Activated CD4-positive, alpha-beta T cell treated with anti-CD3 and anti-CD28 coated beads, Interleukin-2, Interleukin-6, amounts not matched to agents 100 ng/mL and 50 ng/mL, durations not matched to agents 16 hours and 8 hours (primary cell): ENCODE results near the gene DCBLD2.

Experiments used
- DNase-seq: peaks from one replicate; pipeline ENCODE4 v3.0.0-alpha.2; 2020

Gene DCBLD2

DNA sequence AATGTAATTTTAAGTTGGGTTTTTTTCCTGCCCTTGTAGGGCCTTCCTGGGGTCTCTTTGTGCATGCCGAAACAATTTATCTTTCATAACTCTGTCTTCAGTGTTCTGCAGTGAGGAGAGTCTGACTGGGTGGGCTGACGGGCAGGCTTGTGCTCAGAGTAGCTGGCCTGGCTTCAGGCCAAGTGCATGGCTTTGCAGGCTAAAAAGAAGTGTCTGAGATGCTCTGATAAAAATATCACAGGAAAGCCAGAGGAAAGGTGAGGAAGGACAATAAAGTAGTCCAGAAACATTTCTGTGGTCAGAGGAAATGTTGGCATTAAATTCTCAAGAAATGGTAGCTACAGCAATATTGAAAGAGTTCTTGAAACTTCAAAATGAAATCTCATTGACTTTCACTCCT lies 112.8 kb downstream of the DCBLD2 start:
- no peak for DNase-seq

DNA sequence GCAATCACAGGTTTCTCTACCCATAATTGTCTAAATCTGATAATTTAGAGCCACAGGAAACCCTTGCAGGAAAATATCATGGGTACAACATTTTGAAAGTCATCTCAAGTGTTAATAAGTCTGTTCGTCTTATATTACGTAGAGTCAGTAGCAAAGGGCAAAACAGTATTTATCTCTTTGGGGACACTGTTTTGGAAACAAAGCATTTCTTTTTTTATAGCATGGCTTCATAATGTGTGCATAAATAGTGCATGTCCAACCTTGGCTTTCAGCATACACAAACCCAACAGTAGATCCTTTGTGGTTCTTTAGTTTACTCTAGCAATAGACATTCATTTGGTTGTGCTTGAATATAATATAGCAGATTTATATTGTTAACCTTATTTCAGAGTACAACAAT lies 114.3 kb downstream of the DCBLD2 start:
- no peak for DNase-seq

DNA sequence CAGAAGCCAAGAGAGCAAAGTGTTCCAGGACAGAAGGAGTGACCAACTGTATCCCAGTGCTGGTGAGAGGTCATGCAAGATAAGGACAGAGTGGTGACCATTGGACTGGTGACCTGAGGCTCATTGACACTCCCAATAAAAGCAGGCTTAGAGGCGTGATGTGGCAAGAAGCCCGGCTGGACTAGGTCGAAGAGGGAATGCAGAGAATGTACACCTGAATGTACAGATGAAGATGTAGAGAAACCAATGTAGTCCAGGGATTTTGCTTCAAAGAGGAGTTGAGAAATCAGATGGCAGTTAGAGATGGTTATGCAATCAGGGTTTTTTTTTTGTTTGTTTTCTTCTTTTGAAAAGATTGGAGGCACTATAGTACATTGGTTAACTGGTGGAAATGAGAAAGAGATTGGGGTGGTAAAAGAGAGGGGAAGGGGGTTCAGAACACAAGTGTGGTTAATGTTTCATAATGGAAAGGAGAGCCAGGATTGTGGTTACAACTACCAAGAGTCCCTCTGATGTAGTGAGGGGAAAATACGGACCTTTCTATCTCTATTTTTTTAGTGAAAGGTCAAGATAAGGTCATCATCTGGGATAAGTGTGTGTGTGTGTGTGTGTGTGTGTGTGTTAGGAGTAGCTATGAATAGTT lies 115.0 kb downstream of the DCBLD2 start:
- no peak for DNase-seq

DNA sequence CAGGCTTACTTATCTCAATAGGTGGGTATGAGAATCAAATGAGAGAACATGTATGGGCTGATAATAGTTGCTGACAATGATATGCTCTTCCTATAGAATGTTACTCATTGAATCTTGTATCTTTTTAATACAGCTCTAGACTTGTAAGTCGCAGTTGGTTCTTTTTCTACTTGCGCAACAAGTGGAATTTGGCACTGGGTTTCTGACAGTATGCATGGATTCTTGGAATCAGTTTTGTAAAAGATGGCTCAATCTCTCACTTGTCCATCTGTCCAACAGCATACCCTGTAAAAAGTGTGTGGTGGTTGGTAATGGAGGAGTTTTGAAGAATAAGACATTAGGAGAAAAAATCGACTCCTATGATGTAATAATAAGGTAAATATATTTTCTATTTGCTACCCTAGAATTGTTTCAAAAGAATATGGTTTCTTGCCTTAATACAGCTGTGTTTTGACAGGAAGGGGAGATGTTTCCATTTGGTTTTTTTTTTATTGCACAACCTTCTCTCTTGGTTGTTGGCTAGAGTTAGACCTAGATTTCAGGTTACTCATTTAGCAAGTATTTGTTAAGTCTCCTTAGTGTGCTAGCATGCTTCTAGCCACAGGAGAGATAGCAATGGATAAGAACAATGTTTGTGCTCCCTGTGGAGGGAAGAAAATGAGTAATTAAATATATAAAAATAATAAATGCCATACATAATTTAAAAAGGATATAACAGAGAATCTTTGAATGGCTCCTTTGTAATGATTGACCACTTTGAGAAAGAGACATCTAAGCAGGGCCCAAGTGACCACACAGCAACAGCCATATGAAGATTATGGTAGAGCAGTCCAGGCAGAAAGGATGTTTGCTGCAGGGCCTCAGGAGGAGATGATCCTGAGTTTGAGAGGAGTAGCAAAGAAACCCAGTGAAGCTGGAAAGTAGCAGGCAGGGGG lies 116.6 kb downstream of the DCBLD2 start:
- peak; percentile 4 for DNase-seq

DNA sequence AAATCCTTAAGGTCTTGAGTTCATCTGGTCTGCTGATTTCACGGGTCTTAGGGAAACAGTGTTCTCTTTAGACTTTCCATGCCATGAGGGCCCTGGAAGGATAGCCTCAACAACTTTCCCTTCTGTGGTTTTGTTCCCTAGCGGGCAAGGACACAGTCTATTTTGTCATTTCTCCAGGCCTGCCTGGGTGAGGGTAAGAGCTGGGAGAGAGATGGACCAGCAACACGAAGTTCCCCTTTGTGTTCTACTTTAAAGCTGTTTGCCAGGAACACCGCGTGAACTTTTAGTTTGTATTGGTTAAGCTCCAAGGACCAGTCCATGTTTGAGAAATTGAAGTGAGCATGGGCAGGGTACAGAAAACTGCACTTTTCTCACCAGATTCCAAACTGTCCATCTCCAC lies 117.5 kb downstream of the DCBLD2 start:
- no peak for DNase-seq

DNA sequence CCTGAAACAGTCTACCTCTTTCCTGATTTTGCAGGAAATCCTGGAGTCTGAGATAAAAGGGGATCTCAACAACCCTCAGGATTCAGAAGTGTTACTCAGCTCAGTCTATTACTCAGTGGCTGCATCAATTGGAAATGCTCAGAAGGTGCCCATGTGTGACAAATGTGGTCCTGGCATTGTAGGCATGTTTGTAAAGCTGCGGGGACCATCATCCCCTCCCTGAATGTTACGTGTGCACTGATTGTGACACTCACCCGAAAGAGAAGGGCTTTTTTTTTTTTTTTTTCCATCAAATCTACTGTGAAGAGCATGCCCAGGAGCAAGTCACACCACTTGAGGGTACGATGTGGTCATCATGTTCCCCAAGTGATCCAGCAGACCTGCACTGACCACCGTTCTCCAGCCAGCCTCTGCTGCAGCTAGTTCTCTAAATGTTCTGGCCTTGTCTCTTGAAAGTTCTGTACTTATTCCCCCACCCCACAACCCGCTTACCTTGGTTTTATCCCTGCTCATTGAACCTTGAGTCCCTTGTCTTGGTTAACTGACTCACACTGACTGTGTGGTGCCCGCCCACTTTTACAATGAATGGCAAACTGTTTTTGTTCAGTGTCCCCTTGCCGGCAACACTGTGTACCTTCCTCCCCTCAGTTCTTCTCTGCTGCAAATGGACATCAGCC lies 118.5 kb downstream of the DCBLD2 start:
- DNase-seq: no peak

DNA sequence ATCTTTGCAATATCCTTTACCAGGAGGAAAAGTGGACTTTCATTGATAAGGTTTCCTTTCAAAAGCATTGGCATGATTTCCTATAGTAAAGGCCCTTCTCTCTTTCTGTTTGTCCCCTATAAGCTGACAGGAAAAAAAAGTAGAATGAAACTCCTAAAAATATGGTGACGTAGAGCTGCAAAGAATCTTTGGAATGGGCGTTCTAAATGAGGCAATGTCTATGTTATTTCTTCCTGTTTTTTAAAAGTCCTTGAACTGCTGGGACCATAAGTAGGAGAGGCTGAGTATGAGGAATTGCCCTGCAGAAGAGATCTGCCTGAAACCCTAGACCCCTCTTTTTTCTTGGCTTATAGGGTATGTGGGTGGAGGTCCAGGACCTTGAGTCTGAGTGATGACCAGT lies 121.2 kb downstream of the DCBLD2 start:
- DNase-seq: no peak

DNA sequence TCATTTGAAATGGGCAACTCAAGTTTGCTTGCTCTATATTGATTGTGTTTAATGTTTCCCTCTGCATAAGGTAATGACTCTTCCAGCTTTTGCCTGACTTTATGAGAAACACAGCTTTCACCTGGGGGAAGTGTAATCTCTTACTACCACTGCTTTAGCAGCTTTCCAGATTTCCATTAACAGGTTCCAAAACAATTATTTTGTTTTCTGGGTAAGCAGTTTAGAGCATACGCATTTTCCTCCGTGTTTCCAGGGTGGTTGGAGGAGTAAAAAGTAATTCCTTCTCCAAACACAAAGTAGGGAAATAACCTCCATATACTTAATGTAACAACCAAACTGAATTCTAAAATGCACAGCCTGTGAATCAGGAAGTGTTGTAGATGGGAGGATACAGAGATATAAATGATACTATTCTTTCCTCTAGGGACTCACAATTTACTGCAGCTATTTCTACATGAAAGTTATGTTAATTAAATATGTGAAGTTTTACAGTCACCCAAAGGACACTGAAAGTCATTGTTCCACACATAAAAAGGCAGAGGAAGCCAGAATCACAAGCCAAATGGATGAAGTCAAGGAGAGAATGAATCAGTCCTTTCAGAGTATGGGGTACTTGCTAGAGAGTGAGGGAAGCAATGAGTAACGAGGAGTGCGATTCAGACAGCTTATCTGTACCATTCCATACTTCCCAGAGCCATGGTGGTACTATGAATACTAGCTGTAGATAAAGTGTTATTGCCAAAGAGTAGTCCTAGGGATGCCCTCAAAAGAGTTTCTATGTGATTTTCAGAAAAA lies 121.8 kb downstream of the DCBLD2 start:
- DNase-seq: no peak

DNA sequence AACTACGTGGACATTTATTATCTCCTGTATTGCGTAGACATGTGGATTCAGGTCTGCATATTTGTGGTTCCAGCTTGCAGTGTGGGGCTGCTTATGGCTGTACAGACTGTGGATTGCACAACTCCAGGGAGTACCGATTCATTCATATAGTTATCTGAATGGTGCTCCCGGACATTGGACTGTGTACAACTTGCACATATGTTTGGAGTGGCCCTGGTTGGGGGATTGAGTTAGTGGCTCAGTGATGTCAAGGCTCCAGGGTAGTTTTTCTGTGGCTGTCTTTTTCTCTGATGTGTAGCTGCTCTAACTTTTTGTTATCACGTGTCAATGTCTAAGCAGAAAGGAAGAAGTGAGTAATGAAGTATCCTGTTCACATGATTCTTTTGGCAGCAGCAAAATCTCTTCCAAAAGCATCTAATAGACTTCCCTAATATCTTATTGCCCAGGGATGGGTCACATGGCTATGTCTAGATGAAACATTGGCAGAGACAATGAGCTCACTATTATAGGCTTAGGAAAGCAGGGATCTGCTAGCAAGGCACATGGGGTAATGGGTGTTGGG lies 122.6 kb downstream of the DCBLD2 start:
- no peak for DNase-seq

DNA sequence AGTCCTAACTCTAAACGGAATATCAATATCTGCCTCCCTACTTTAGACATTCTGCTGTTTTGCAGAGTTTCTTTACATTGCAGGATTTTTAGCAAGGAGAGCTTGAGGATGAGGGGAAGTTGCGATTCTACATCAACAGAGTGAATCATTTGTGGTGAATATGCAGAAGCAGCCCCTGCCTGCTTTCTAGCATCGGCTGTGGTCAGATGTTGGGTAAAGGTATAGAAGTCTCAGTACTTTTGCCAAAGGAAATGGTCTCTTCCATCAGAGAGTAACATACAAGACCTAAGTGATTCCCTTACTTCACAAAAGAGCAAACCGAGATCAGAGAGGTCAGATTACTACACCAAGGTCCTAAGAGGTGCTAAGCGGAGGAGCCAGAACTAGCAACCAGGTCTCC lies 123.1 kb downstream of the DCBLD2 start:
- no peak for DNase-seq

DNA sequence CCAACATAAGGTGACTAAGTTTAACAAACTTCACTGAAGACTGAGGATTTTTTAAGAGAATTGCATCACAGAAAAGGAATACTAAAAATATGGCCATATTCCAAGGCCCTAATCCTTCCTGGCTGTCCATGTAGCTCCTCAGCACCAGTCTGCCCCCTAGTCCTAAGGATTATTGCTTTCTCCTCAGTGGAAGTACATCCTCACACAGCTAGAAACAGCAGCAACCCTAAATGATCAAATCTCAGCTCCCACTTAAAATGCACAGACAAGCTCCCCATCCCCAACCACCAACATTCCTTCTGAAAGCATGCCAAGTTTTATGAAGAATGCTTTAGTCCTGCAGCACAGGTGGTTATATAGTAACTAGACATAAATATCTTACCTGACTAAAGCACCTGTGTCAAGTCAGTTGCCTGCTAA lies 123.7 kb downstream of the DCBLD2 start:
- no peak for DNase-seq

DNA sequence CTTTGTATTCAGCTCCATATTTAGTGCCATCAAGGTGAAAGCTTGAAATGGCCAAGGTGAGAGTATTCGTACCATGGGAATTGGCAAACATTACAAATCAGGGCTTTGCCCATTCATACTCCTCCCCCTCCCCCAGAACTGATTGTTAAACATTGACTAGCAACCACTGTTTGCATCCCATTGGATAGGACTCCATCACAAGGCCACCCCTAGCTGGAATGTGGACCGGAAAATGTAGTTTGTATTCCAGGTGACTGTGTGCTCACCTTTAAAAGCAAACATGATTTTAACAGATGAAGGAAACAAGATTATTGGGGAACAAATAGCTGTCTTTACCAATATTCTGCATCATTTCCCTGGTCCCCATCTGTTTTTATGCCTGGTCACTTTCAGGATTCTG lies 124.2 kb downstream of the DCBLD2 start:
- no peak for DNase-seq

DNA sequence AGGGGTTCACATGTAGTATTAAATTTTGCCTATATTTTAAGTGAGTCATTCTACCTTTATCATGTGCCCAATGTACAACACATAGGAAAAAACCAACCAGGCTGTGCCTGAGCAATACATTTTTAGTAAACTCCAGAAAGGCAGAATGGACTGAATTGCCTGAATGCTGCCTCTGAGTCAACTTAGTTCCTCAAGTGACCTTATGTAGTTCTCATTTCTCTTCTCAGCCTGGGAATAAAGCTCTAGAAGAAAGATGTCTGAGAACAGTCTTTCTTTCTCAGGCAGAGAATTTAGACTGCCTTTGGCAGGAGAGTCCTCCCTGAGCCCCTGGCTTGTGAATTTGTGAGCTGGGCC lies 125.4 kb downstream of the DCBLD2 start:
- DNase-seq: no peak

DNA sequence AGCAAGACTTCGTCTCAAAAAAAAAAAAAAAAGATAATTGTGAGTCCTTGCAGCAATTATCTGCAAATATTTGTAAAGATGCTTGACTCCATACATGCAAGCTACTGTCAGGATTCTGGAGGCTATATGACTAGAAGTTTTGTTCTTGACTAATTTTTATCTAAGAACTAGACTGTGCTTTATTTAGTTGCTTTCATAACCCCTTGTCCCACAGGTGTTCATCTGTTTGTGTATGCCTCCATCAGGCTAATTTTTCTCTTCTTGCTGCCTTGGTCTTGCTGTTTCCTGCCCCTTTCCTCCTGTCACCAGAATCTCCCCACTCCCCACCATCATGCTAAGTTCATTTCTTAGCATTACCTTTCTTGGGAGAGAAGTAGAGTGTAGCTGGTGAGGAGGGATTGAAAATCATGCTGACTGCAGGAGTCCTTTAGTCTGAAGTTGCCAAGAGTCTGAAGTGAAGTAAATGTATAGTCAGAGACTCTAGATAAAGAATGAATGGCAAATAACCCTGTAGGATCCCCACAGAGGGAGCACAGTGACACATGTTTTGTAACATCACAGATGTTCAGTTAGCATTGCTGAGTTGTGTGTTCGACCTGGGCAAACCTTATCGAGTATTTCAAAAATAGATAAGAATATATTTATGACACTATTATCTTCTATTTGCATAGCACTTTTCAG lies 125.9 kb downstream of the DCBLD2 start:
- DNase-seq: no peak

DNA sequence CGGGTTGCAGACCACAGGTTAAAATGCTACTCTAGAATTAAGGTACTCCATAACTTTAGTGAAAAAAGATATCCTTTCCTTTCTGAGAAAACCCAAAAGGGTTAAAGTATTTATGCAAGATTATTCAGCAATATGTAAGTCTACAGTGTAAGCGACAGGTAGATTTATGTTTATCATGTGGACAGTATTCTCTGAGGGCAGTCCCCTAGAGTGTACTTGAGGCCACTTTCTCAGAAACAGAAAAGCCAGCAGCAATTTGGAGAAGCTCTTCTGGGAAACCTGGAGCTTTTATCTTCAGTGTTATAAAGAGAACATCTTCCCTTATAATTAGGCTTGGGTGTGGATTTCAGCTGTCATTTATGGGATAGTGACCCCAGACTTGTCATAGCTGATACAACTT lies 129.5 kb downstream of the DCBLD2 start:
- no peak for DNase-seq

DNA sequence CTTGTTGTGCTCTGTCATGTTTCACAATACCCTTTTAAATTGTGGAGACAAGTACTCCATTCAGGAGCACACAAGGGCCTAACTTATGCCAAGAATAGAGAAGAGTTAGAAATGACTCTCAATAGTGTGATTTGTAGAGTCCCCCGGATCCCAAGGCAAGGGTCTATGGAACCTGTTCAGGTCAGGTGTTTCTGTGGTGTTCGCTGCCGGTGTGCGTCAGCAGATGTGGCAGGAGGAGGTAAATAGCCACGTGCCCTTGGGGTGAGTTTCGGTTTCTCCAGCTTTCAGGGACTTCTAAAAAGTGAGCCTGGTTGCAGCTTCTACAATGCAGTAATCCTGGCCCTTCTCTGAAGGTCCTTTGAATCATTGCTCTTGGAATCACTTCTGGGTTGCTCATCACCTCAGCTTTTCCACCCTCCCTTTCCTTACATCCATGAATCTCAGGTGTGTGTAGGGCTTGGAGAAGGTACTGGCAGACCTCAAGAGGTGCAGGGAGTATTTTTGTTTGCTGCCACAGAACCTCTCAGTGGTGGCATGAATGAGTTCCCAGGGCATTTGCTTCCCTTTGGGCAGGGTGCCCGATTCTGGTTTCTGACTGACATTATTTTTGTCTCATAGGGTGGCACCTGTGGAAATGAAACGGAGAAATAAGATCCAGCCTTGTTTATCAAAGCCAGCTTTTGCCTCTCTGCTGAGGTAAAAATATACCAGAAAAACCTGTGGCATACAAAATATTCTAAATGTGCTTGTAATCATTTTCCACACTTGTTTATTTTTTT lies 131.0 kb downstream of the DCBLD2 start:
- no peak for DNase-seq

DNA sequence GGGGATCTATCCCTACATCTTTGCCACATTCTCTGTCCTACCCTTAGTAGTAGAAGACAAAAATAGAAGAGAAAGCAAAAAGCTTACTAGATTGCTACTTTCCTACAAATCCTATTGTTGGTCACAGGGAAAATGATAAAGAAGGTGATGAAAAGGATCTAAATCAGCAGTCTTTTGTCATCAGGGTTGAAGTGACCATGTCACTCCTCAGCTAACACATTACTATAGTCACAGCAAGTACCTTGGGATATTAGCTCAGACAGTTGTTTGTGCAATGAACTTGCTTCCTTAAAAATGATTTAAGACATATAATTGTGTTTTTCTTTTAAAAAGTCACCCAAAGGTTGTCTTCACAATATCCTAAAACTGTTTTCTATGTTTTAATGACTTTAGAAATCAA lies 132.0 kb downstream of the DCBLD2 start:
- DNase-seq: no peak

DNA sequence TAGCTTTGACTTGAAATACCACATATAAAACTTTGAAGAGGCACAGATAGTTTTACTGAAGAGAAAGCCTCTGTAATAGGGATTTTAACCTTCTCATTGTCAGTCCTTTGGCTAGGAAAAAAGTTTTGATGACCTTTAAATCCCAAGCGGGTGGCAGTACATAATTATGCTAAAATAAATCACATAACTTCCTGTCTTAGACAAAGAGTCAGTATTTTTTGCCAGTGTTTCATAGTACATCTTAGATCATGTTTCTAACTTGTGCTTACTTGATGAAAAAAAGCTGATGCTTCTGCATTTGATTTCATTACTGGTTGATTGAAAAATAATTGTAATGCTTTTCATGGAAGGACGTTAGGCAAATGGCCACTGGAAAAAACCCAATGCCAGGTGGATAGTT lies 132.5 kb downstream of the DCBLD2 start:
- no peak for DNase-seq

DNA sequence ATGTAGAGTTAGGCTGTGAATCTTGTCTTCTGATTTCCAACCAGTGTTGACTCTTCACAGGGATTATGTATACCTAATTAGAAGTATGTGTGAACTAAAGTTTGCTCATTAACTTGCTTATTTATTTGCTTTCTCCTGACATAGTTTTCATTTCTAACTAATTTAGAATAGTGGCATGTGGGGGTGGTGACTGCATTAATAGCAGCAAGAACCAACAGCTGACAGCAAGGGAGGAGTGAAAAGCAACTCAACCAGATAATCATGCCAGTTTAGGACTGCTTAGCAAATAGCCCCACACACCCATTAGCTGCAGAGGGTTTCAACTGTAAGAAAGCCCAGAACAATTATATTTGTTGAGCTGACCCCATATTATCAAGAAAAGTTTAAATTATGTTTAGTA lies 134.6 kb downstream of the DCBLD2 start:
- DNase-seq: no peak

DNA sequence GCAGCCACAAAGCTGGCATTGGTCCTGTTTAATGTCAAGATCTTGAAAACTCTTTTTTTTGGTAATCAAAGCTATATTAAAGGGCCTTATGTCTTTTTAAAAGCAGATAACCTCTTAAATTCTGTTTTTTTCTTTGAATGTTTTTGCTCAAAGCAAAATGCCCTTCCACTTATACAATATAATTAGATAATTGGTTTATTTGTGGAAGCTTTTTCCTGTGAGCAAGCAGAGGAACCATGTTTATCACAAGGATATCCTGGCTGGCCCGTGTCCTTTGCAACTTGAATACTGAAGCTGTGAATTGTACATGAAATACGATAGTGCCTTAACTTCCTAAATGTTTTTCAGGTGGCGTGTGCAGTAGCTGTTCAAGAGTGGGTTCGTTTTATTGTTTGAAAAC lies 135.8 kb downstream of the DCBLD2 start:
- no peak for DNase-seq

DNA sequence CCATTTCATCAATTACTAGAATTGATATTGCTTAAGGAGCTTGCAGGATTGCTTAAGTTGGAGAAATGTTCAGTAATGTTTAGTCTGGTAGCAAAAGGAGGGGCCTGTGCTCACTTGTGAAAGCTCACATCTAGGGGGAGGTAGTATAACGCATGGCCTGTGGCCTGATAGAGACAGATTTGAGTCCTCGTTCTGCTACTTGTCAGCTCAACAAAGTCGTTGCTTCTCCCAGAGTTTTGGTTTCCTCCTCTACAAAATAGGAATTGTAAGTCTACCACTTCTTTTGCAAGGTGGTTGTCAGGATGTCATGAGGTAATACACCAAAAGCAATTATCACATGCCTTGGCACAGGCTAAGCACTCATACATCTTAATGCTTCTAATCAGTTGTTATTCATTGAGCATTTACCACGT lies 137.0 kb downstream of the DCBLD2 start:
- no peak for DNase-seq
